Measurements from ENCODE around the gene ADGRA1. TPM values are rescaled to one million over a fixed set of nuclear protein-coding genes. Genes with fewer than 3 reads are reported as not detected.

The ADGRA1 gene
- total and polyA plus RNA-seq, 2 of the 8 experiments (the other 6 are each of a cell fraction or from before 2014, with no cell fraction given): 0.17 to 0.21 TPM

DNA sequence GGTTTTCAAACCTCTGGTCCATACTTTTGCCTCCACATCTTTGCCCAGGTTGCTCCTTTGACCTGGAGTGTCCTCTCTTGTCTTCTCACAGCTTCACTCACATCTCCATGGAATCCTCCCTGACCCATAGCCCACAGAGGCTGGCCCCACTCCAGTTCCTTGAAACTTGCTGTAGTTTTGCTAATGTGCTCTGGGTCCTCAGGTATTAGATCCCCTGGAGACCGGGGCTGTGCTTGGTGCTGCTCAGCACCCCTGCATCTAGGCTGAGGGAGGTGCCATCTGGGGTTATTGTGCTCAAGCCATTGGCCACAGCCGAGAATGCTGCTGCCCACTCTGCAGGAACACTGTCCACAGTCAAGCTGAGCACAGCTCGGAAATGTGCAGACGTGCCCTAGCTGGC is 88.8 kb downstream of the ADGRA1 start (continued):
- TF ChIP-seq SAP30 (IDR thresholded peaks at IDR 0.05; ENCODE audit: insufficient read depth, insufficient replicate concordance, low read length): no peak
- TF ChIP-seq KDM1A (IDR thresholded peaks at IDR 0.05; ENCODE audit: borderline replicate concordance, low read length): no peak
- no peak for TF ChIP-seq YY1 (IDR thresholded peaks at IDR 0.05; ENCODE audit: low read depth, low read length)
- TF ChIP-seq SIX5 (IDR thresholded peaks at IDR 0.05; ENCODE audit: low read depth, low read length): no peak
